Measurements from ENCODE around the gene SLC44A3.

DNA sequence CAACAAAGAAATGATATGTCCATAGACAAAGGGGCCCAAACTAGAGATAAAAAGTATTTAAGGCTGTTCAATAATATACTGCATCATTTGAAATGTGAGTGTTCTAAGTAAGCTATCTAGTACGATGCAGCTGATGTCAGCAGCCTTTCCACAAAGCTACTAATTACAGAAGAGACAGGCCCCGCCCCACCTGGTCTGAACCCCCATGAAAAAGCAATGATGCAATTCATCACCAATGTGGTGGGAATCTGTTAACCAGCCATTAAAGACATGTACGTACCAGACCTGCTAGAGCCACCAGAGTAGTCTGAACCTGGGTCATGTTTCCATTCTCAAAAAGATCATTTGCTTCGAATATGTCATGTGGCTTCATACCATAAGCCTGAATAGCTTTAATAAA is 81.7 kb downstream of the SLC44A3 start:
- TF ChIP-seq CTCF (IDR thresholded peaks at IDR 0.05 in 8 of 11, conservative IDR thresholded peaks at IDR 0.05 in 3 of 11) (no peak), POLR2AphosphoS5 (IDR thresholded peaks at IDR 0.05) (no peak), POLR2A (IDR thresholded peaks at IDR 0.05) (no peak)

All from spleen (tissue), 7 donors.